ENCODE data around the gene NFAT5.
"Not testable (repeated sequence)": the region's sequence is repeated elsewhere in the genome, so short reads cannot be mapped to it uniquely, and the experiment has no call there.

The NFAT5 gene

GRCh38 chr16:69711115-69711740 is 145.5 kb downstream of the NFAT5 start:
- ATAC-seq, result peak in 1 of 2 donors; percentile 24

GRCh38 chr16:69712277-69712676 is 146.5 kb downstream of the NFAT5 start:
- ATAC-seq, result no peak

GRCh38 chr16:69712914-69713581 is 147.3 kb downstream of the NFAT5 start:
- no peak for ATAC-seq

- ATAC-seq, result no peak
Measured at GRCh38 chr16:69717066-69717465, 151.3 kb downstream of the NFAT5 start.

- ATAC-seq, result no peak
Measured at GRCh38 chr16:69718111-69718764, 152.5 kb downstream of the NFAT5 start.

- ATAC-seq, result no peak
Measured at GRCh38 chr16:69720822-69721430, 155.2 kb downstream of the NFAT5 start.

GRCh38 chr16:69721441-69721957 is 155.7 kb downstream of the NFAT5 start:
- ATAC-seq, result no peak

GRCh38 chr16:69724414-69724873 is 158.7 kb downstream of the NFAT5 start:
- ATAC-seq, result no peak

GRCh38 chr16:69724981-69725479 is 159.3 kb downstream of the NFAT5 start:
- no peak for ATAC-seq

- no peak for ATAC-seq
Measured at GRCh38 chr16:69725480-69726312, 159.9 kb downstream of the NFAT5 start.

GRCh38 chr16:69726313-69727060 is 160.7 kb downstream of the NFAT5 start, which contains the start of gene NQO1:
TSS of gene NQO1 (minus strand) at chr16:69726560. CDS start at chr16:69726439, 121 bp downstream.
- ATAC-seq, result peak; percentile 99

GRCh38 chr16:69727916-69728270 is 162.1 kb downstream of the NFAT5 start:
- no peak for ATAC-seq

GRCh38 chr16:69729030-69729429 is 163.3 kb downstream of the NFAT5 start:
- ATAC-seq, result not testable (repeated sequence)

- not testable (repeated sequence) for ATAC-seq
Measured at GRCh38 chr16:69731280-69731679, 165.5 kb downstream of the NFAT5 start.

GRCh38 chr16:69732101-69732500 is 166.3 kb downstream of the NFAT5 start:
- no peak for ATAC-seq

GRCh38 chr16:69741519-69741918 is 175.8 kb downstream of the NFAT5 start:
- ATAC-seq, result no peak

- no peak for ATAC-seq
Measured at GRCh38 chr16:69741951-69742904, 176.5 kb downstream of the NFAT5 start.

- ATAC-seq, result no peak
Measured at GRCh38 chr16:69744363-69745231, 178.8 kb downstream of the NFAT5 start.

- no peak for ATAC-seq
Measured at GRCh38 chr16:69745232-69745612, 179.5 kb downstream of the NFAT5 start.

Measured in activated CD4-positive, CD25-positive, alpha-beta regulatory T cell treated with anti-CD3 and anti-CD28 coated beads, Interleukin-2, amount 50 U/mL, for 24 hours (primary cell).